Inflammatory macrophage treated with lipopolysaccharide for 4 hours (primary cell): Measurements from ENCODE around the gene HCN2.
A peak's percentile ranks its signal among the peaks of the same experiment; 100 is the strongest.
"Not testable (repeated sequence)": the region's sequence is repeated elsewhere in the genome, so short reads cannot be mapped to it uniquely, and the experiment has no call there.

ENCODE experiments used
- DNase-seq: peaks from one replicate; pipeline ENCODE4 v3.0.0-alpha.2; 2020

The HCN2 gene

GRCh38 chr19:607301-608154, 17.8 kb downstream of the HCN2 start:
- no peak for DNase-seq

GRCh38 chr19:608155-609003, 18.7 kb downstream of the HCN2 start:
- DNase-seq: no peak

- DNase-seq: peak; percentile 69
Observed at GRCh38 chr19:609004-609346, 19.3 kb downstream of the HCN2 start.

GRCh38 chr19:610071-610800, 20.6 kb downstream of the HCN2 start:
- DNase-seq: no peak

- DNase-seq: no peak
Observed at GRCh38 chr19:610801-611480, 21.3 kb downstream of the HCN2 start.

GRCh38 chr19:611481-611868, 21.8 kb downstream of the HCN2 start:
- no peak for DNase-seq

- DNase-seq: no peak
Observed at GRCh38 chr19:612941-613340, 23.3 kb downstream of the HCN2 start.

GRCh38 chr19:613732-614567, 24.3 kb downstream of the HCN2 start:
- no peak for DNase-seq

GRCh38 chr19:615619-616018, 25.9 kb downstream of the HCN2 start:
- DNase-seq: no peak

GRCh38 chr19:616062-616700, 26.5 kb downstream of the HCN2 start:
- no peak for DNase-seq

- no peak for DNase-seq
Observed at GRCh38 chr19:616747-617526, 27.3 kb downstream of the HCN2 start.

- DNase-seq: no peak
Observed at GRCh38 chr19:617551-618246, 28.0 kb downstream of the HCN2 start.

- DNase-seq: no peak
Observed at GRCh38 chr19:618247-618619, 28.6 kb downstream of the HCN2 start.

GRCh38 chr19:618674-619285, 29.1 kb downstream of the HCN2 start:
- no peak for DNase-seq

GRCh38 chr19:619286-620002, 29.8 kb downstream of the HCN2 start:
- no peak for DNase-seq

GRCh38 chr19:620166-620862, 30.6 kb downstream of the HCN2 start:
- no peak for DNase-seq

GRCh38 chr19:621191-621590, 31.5 kb downstream of the HCN2 start:
- DNase-seq: not testable (repeated sequence)

- no peak for DNase-seq
Observed at GRCh38 chr19:621819-622218, 32.1 kb downstream of the HCN2 start.
